Chondrocyte (in vitro differentiated cells): ENCODE results near the gene PDE12. TPM values are rescaled to one million over a fixed set of nuclear protein-coding genes. Genes with fewer than 3 reads are reported as not detected.

Source experiments
- DNase-seq: peaks from one replicate; pipeline ENCODE4 v3.0.0; 2021; ENCODE audit warnings: mixed read lengths, low spot score
- H3K27ac Mint-ChIP-seq: one replicate; pipeline ENCODE4 v1.8.0; 2021; ENCODE audit warnings: mild to moderate bottlenecking, moderate library complexity, mixed read lengths; ENCODE audit not compliant: unreplicated experiment
- H3K27me3 Mint-ChIP-seq: 2 replicates; pipeline ENCODE4 v1.8.0; 2021; ENCODE audit warnings: low read depth, mixed read lengths
- H3K36me3 Mint-ChIP-seq: 2 replicates; pipeline ENCODE4 v1.8.0; 2021; ENCODE audit warnings: low read depth, mixed read lengths
- H3K4me1 Mint-ChIP-seq: 2 replicates; pipeline ENCODE4 v1.8.0; 2021; ENCODE audit warnings: low read depth, mild to moderate bottlenecking, mixed read lengths
- H3K4me3 Mint-ChIP-seq: one replicate; pipeline ENCODE4 v1.8.0; 2021; ENCODE audit warnings: mild to moderate bottlenecking, moderate library complexity, mixed read lengths; ENCODE audit not compliant: unreplicated experiment
- H3K9me3 Mint-ChIP-seq: 2 replicates; pipeline ENCODE4 v1.8.0; 2021; ENCODE audit warnings: low read depth, mixed read lengths
- CTCF ChIP-seq: fragments of 200-600 bp; sonication (generic); IDR thresholded peaks from 2 replicates; pipeline ENCODE4 v1.5.0; 2021; ENCODE audit warnings: antibody characterized with exemption, mild to moderate bottlenecking, moderate library complexity
- long read RNA-seq: library from polyadenylated mRNA; stranded (forward); transcript quantifications from one replicate; pipeline ENCODE4 v2.0.0, GENCODE V29; 2021
- total RNA-seq: library from RNA; stranded (reverse); gene quantifications from 3 replicates; pipeline ENCODE4 v1.2.1, GENCODE V29; 2021

PDE12 gene
- total RNA-seq: 16.6 to 17.8 TPM (median 17.5 TPM) in 3 replicates
- long read RNA-seq, full-length matches to known transcripts: 60 of 63 reads
- long read RNA-seq, partial matches to known transcripts: 0 of 63 reads
- long read RNA-seq, other reads (novel, unspliced or antisense): 3 of 63 reads

GRCh38 chr3:57555738-57556458 lies at the start of gene PDE12:
Gene PDE12, plus strand, starts transcription at chr3:57556274. Its CDS starts 106 bp downstream, at chr3:57556380.
- peak within 1 kb of the TSS; percentile 95 for H3K4me3 Mint-ChIP-seq
- no peaks in the 10 kb centered on the region for H3K27me3 Mint-ChIP-seq
- TF ChIP-seq CTCF: peak; percentile 31
- peak within 1 kb of the TSS; percentile 100 for H3K27ac Mint-ChIP-seq
- peaks cover 1% of the 10 kb centered on the region for H3K36me3 Mint-ChIP-seq
- peaks cover 43% of the 10 kb centered on the region for H3K4me1 Mint-ChIP-seq
- DNase-seq: peak; percentile 96
- H3K9me3 Mint-ChIP-seq: no peaks in the 10 kb centered on the region

- Mint-ChIP-seq H3K36me3 (no peaks in the 10 kb centered on the region), H3K27ac (peak overlapping the region; percentile 37), H3K4me1 (peaks cover 13% of the 10 kb centered on the region), H3K4me3 (no peak overlapping the region), H3K27me3 (no peaks in the 10 kb centered on the region), H3K9me3 (no peaks in the 10 kb centered on the region)
- TF ChIP-seq CTCF: no peak
- no peak for DNase-seq
Observed at GRCh38 chr3:57512166-57512565, 43.9 kb upstream of the PDE12 start.

GRCh38 chr3:57518276-57518915 lies 37.7 kb upstream of the PDE12 start:
- no peak overlapping the region for H3K27ac Mint-ChIP-seq
- no peaks in the 10 kb centered on the region for H3K9me3 Mint-ChIP-seq
- peaks cover 10% of the 10 kb centered on the region for H3K4me1 Mint-ChIP-seq
- H3K4me3 Mint-ChIP-seq: no peak overlapping the region
- no peak for TF ChIP-seq CTCF
- H3K36me3 Mint-ChIP-seq: no peaks in the 10 kb centered on the region
- DNase-seq: no peak
- no peaks in the 10 kb centered on the region for H3K27me3 Mint-ChIP-seq

GRCh38 chr3:57530071-57530608 lies 25.9 kb upstream of the PDE12 start:
- H3K4me1 Mint-ChIP-seq: peaks cover 7% of the 10 kb centered on the region
- peaks cover 6% of the 10 kb centered on the region for H3K9me3 Mint-ChIP-seq
- no peak for TF ChIP-seq CTCF
- no peaks in the 10 kb centered on the region for H3K36me3 Mint-ChIP-seq
- no peaks in the 10 kb centered on the region for H3K27me3 Mint-ChIP-seq
- no peak overlapping the region for H3K27ac Mint-ChIP-seq
- no peak overlapping the region for H3K4me3 Mint-ChIP-seq
- DNase-seq: no peak

- no peak for TF ChIP-seq CTCF
- Mint-ChIP-seq H3K36me3 (peaks cover 1% of the 10 kb centered on the region), H3K9me3 (peaks cover 2% of the 10 kb centered on the region), H3K4me3 (no peak overlapping the region), H3K27ac (no peak overlapping the region), H3K27me3 (no peaks in the 10 kb centered on the region), H3K4me1 (no peaks in the 10 kb centered on the region)
- no peak for DNase-seq
Observed at GRCh38 chr3:57538465-57538864, 17.6 kb upstream of the PDE12 start.
